Lower leg skin (tissue), 4 donors: ENCODE results near the gene UPK1B. TPM values are rescaled to one million over a fixed set of nuclear protein-coding genes. Genes with fewer than 3 reads are reported as not detected.

Experiments used
- DNase-seq, 2 donors: peaks; one replicate each; pipeline ENCODE4 v3.0.0-alpha.2; 2019; ENCODE audit warnings: low spot score in 2 of 2
- H3K4me3 ChIP-seq: fragments of 200-600 bp; sonication (generic); 2 replicates; pipeline ENCODE4 v1.5.1; 2017; ENCODE audit warnings: mild to moderate bottlenecking, low read depth; ENCODE audit not compliant: poor library complexity, severe bottlenecking
- CTCF ChIP-seq, 3 donors: fragments of 450-650 bp; IDR thresholded peaks; one replicate each; pipeline ENCODE4 v1.5.1; 2016; ENCODE audit warnings: antibody characterized with exemption in 3 of 3, mild to moderate bottlenecking in 3 of 3, moderate library complexity in 2 of 3
- POLR2A ChIP-seq, 2 donors: fragments of 450-650 bp; IDR thresholded peaks; one replicate each; pipeline ENCODE4 v1.6.1; 2016 to 2017; ENCODE audit warnings: antibody characterized with exemption in 2 of 2, mild to moderate bottlenecking in 1 of 2, moderate library complexity in 1 of 2
- WGBS, 2 donors: methylation state at CpG; one replicate each; pipeline ENCODE4 v1.1.5; 2018; 5-methylcytosine and 5-hydroxymethylcytosine counted together
- intact Hi-C: fragments of 100-400 bp; cut with DNase I; formaldehyde crosslinking; loops from one replicate; pipeline ENCODE4 v1.15.0; 2023; ENCODE audit warnings: low total_unique reads
- total RNA-seq, 4 donors: library from RNA; depleted of rRNA; stranded (reverse); fragments of >200 nt; gene quantifications; one replicate each; pipeline ENCODE4 v1.1.0, GENCODE V29; 2016

UPK1B gene
- total RNA-seq, 4 donors from 2014 or later, result 0.15 to 2.5 (median 1.8) TPM

DNA sequence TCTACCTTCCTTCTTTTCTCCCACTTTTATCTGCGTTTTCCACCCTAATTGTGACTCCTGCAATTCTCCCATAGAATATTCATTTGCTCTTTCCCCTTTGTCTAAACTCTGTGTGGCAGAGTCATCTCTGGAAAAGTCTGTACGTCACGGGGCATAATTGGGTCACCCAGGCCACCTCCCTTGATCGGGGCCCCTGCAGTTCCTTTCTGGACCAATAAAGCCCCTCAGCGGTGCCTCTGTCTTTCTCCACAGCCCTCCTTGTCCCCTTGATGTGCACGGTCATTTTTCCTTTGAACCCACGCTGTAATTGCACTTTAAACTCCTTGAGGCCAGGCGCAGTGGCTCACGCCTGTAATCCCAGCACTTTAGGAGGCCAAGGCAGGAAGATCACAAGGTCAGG, 10.7 kb downstream of the UPK1B start:
- DNase-seq, result no peak
- WGBS, 2 donors, result 68 to 80% methylated on average over 9 of the region's 9 CpGs
- no peak overlapping the region for H3K4me3 ChIP-seq
- TF ChIP-seq CTCF (IDR thresholded peaks at IDR 0.05), result no peak
- no peak for TF ChIP-seq POLR2A (IDR thresholded peaks at IDR 0.05)
- intact Hi-C loops, result no loop called here

DNA sequence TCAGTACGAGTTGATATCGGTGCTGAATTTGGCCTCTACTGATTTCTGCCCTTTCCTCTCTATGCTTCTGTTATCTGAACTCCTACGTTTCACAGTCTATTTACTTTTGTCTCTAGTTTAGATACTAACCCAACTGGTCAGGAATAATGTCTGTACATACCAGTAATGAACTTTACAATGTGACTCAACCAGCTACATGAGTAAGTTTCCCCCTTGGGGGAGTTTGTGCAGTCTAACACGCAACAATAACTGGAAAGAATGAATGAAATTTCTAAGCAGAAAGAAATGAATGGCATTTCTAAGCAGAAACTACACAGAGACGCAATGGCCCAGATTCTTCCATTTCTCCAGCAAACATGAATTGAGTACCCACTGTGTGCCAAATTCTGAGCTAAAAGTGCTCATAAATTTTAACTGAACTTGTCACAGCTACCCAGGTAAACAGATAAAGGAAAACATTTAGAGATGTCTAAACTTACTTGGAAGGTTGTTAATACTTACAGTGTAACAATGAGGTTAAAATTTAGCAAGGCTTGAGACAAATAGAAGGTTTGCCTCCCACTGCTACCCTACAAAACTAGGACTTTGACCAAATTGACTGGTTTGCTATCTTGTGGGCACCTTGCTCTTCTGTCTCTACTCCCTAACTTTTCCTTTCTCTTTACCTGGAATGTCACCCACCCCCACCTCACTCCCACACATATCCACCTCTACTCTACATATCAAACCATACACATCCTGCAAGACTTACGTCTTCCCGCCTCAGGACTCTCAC, 11.6 kb downstream of the UPK1B start:
- intact Hi-C loops, result no loop called here
- DNase-seq, result no peak
- H3K4me3 ChIP-seq, result no peak overlapping the region
- TF ChIP-seq CTCF (IDR thresholded peaks at IDR 0.05), result no peak
- TF ChIP-seq POLR2A (IDR thresholded peaks at IDR 0.05), result no peak
- WGBS, 2 donors, result 86 to 87% methylated on average over 7 of the region's 7 CpGs

GRCh38 chr3:119187266-119187665, 13.9 kb downstream of the UPK1B start:
- no peak for DNase-seq
- intact Hi-C loops, result no loop called here
- H3K4me3 ChIP-seq, result no peak overlapping the region
- TF ChIP-seq CTCF (IDR thresholded peaks at IDR 0.05), result no peak
- no peak for TF ChIP-seq POLR2A (IDR thresholded peaks at IDR 0.05)

GRCh38 chr3:119191800-119192199, 18.4 kb downstream of the UPK1B start:
- no peak for DNase-seq
- TF ChIP-seq POLR2A (IDR thresholded peaks at IDR 0.05) (no peak), CTCF (IDR thresholded peaks at IDR 0.05) (no peak)
- intact Hi-C loops, result no loop called here
- WGBS, 2 donors, result 78 to 89% methylated on average over 1 of the region's 1 CpG
- no peak overlapping the region for H3K4me3 ChIP-seq

DNA sequence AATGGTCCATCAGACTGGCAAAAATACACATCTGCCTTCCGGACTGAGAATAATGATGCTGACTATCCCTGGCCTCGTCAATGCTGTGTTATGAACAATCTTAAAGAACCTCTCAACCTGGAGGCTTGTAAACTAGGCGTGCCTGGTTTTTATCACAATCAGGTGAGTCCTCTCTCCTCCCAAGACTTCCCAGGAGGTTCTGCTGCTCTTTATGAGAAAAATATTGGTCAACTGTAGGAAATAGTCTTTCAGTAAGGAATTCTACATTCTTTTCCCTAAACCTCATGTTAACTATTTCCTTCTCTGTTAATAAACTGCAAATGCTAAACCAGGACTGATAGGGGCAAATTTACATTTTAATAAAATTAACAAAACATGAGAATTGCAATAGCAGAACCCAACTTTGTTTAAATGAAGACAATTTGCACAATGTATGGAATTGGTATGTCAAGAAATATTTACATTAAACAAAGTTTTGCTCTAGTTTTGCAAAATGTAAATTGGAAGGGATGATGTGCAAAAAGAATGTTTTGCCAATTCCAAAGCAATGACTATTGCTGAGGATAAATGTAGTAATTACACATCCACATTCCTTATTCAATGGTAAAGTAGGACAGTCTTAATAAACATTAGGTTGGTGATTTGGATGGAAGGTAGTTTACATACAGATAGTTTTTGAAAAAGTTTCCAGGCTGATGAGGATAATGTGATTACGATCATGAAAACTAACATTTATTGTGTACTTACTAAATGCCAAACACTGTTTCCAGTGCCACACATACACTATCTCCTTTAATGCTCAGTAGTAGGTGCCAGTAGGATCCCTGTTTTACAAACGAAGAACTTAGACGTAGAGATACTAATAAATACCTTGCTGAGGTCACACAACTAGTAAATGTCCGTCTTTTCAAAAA, 21.1 kb downstream of the UPK1B start:
- 69 to 73% methylated on average over 7 of the region's 7 CpGs for whole genome bisulfite sequencing, 2 donors
- DNase-seq, result no peak
- intact Hi-C loops, result no loop called here
- H3K4me3 ChIP-seq, result no peak overlapping the region
- no peak for TF ChIP-seq POLR2A (IDR thresholded peaks at IDR 0.05)
- no peak for TF ChIP-seq CTCF (IDR thresholded peaks at IDR 0.05)
